Measurements from ENCODE around the gene PRPF6. TPM values are rescaled to one million over a fixed set of nuclear protein-coding genes. Genes with fewer than 3 reads are reported as not detected.
A peak's percentile ranks its signal among the peaks of the same experiment; 100 is the strongest.

The PRPF6 gene
- total and polyA plus RNA-seq, 2 of the 13 experiments (the other 11 are each of a cell fraction or from before 2014, with no cell fraction given), result 63.7 to 101 TPM

GRCh38 chr20:64052987-64053840, 72.3 kb downstream of the PRPF6 start (continued):
- TF ChIP-seq HOMEZ (CRISPR knock-in tag; IDR thresholded peaks at IDR 0.05; ENCODE audit: low read depth) (peak; percentile 83; the same call in 1 of the 2 replicates), ZNF674 (CRISPR knock-in tag; IDR thresholded peaks at IDR 0.05; ENCODE audit: low read depth) (no peak), FOXO1 (CRISPR knock-in tag; IDR thresholded peaks at IDR 0.05) (no peak; the same call in 1 of the 2 replicates), KLF15 (CRISPR knock-in tag; IDR thresholded peaks at IDR 0.05; ENCODE audit: borderline replicate concordance) (no peak), FOXK2 (IDR thresholded peaks at IDR 0.05) (no peak), ARID3A (IDR thresholded peaks at IDR 0.05; ENCODE audit: low read depth, low read length) (no peak), ZBTB4 (CRISPR knock-in tag; IDR thresholded peaks at IDR 0.05; ENCODE audit: borderline replicate concordance) (peak; percentile 65; the same call in 1 of the 2 replicates), MXD3 (CRISPR knock-in tag; IDR thresholded peaks at IDR 0.05) (no peak), ZFP41 (CRISPR knock-in tag; IDR thresholded peaks at IDR 0.05; ENCODE audit: borderline replicate concordance) (peak; percentile 83), ZNF567 (CRISPR knock-in tag; IDR thresholded peaks at IDR 0.05; ENCODE audit: borderline replicate concordance) (no peak; the same call in 1 of the 2 replicates), SRSF4 (IDR thresholded peaks at IDR 0.05; ENCODE audit: low read depth, low read length, poor library complexity, severe bottlenecking) (no peak), BORCS8-MEF2B (CRISPR knock-in tag; IDR thresholded peaks at IDR 0.05) (peak; percentile 74; the same call in 1 of the 2 replicates), ZNF546 (CRISPR knock-in tag; conservative IDR thresholded peaks at IDR 0.05) (peak; percentile 97), E2F5 (CRISPR knock-in tag; conservative IDR thresholded peaks at IDR 0.05) (no peak), HOXD1 (CRISPR knock-in tag; IDR thresholded peaks at IDR 0.05) (no peak; the same call in 1 of the 2 replicates), ZNF3 (CRISPR knock-in tag; IDR thresholded peaks at IDR 0.05) (no peak), CENPX (CRISPR knock-in tag; IDR thresholded peaks at IDR 0.05) (no peak), ZMAT5 (CRISPR knock-in tag; IDR thresholded peaks at IDR 0.05; ENCODE audit: borderline replicate concordance, low read depth) (no peak), ZFP62 (CRISPR knock-in tag; IDR thresholded peaks at IDR 0.05) (no peak)

Data from HepG2 (cell line).